Fibroblast of mammary gland (primary cell): Measurements from ENCODE around the gene UBE2S.

Experiments
- DNase-seq: peaks from one replicate; pipeline ENCODE4 v3.0.0-alpha.2; 2010; ENCODE audit warnings: low read depth
- H3K4me3 ChIP-seq: 2 replicates; pipeline ENCODE4 v1.5.1; 2011; ENCODE audit warnings: low read depth, mild to moderate bottlenecking, low read length, moderate library complexity; ENCODE audit not compliant: control insufficient read depth
- TF ChIP-seq, protein P1 (sequence below): conservative IDR thresholded peaks from 2 replicates; pipeline ENCODE4 v1.5.1; 2011; ENCODE audit warnings: low read depth, low read length, inconsistent platforms; ENCODE audit not compliant: control insufficient read depth, insufficient read depth

The UBE2S gene

DNA sequence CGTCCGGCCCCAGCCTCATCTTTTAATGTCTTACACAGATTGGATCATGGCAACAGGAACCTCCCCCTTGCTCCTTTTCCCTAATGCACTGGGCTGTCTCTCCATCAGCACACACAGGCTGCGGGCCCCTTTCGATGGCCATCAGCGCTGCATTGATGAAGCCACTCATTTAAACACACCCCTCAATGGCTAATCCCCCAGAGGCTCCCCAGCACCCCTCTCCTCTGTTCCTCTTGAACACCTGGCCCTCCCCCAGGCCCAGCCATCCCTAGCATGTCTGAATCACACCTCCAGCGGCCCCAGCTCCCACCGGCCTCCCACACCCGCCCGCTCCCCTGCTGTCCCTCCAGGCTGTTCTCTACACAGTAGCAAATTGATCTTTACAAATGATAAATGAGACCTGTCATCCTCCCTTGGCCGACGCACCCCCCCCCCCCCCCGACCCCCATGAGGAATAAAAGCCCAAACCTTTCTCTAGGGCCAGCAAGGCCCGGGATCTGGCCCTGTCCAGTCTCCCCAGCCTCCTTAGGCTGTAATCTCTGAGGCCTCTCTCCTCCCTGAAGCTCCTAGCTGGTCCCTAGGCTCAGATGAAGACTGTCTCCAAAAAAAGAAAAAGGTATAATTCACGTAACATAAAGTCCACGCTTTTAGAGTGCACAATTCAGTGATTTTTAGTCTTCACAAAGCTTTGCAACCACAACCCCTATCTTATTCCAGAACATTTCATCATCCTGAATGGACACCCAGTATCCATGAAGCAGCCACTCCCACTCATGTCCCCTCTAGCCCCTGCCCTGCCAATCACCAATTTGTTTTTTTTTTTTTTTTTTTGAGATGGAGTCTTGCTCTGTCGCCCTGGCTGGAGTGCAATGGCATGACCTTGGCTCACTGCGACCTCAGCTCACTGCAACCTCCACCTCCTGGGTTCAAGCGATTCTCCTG lies 14.5 kb downstream of the UBE2S start:
- DNase-seq: no peak
- H3K4me3 ChIP-seq: no peak overlapping the region
- TF ChIP-seq, protein P1, sequence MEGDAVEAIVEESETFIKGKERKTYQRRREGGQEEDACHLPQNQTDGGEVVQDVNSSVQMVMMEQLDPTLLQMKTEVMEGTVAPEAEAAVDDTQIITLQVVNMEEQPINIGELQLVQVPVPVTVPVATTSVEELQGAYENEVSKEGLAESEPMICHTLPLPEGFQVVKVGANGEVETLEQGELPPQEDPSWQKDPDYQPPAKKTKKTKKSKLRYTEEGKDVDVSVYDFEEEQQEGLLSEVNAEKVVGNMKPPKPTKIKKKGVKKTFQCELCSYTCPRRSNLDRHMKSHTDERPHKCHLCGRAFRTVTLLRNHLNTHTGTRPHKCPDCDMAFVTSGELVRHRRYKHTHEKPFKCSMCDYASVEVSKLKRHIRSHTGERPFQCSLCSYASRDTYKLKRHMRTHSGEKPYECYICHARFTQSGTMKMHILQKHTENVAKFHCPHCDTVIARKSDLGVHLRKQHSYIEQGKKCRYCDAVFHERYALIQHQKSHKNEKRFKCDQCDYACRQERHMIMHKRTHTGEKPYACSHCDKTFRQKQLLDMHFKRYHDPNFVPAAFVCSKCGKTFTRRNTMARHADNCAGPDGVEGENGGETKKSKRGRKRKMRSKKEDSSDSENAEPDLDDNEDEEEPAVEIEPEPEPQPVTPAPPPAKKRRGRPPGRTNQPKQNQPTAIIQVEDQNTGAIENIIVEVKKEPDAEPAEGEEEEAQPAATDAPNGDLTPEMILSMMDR: no peak

DNA sequence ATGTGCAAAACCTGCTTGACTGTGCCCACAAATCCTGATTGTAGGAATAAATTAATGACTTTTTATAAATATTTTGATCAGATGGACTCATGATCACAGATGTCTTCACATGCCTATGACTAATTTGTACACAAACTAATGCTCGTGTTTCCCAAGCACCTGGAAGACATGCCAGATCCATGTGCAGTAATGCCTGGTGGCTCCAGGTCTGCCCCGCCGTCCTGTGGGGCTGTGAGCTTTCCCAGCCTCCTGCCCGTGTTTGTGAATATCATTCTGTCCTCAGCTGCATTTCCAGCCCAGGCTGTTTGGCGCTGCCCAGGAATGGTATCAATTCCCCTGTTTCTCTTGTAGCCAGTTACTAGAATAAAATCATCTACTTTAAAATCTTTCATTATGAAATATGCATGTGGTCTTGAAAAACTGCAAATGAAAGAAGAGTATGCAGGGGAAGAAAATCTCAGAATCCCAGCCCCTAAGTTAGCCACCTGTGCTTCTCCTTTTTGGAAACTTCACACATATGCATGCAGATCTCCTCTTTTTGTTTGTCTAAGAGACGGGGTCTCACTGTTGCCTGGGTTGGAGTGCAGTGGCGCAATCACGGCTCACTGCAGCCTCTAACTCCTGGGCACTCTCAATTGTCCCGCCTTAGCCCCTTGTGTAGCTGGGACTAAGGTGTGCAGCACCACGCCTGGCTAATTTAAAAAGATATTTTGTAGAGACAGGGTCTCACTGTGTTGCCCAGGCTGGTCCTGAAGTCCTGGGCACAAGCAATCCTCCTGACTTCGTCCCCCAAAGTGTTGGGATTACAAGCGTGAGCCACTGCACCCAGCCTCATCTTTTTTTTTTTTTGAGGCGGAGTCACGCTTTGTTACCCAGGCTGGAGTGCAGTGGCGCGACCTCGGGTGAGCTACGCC lies 15.6 kb downstream of the UBE2S start:
- TF ChIP-seq, protein P1: no peak
- H3K4me3 ChIP-seq: no peak overlapping the region
- DNase-seq: peak; percentile 80

GRCh38 chr19:55391191-55391670 lies 16.4 kb downstream of the UBE2S start:
- TF ChIP-seq, protein P1: no peak
- peak; percentile 40 for DNase-seq
- H3K4me3 ChIP-seq: no peak overlapping the region

DNA sequence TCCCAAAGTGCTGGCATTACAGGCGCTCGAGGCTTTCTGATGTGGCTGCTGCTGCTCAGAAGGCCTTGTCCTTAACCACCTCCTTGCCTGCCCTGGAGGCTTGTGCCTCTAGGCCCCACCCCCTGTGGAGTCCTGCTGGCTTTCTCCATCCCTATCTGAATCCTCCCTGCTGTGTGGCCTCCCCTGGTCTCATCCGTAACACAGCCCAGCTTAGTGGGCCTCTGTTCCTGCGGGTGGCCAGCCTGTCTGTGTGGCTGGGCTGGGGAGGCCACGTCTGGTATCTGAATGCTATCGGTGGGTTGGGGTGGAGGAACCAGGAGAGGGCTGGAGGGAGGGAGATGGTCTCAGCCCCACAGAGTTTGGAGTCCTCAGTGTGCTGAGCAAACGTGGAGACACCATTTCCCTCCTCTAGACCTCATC lies 17.1 kb downstream of the UBE2S start:
- H3K4me3 ChIP-seq: no peak overlapping the region
- no peak for DNase-seq
- TF ChIP-seq, protein P1: no peak

DNA sequence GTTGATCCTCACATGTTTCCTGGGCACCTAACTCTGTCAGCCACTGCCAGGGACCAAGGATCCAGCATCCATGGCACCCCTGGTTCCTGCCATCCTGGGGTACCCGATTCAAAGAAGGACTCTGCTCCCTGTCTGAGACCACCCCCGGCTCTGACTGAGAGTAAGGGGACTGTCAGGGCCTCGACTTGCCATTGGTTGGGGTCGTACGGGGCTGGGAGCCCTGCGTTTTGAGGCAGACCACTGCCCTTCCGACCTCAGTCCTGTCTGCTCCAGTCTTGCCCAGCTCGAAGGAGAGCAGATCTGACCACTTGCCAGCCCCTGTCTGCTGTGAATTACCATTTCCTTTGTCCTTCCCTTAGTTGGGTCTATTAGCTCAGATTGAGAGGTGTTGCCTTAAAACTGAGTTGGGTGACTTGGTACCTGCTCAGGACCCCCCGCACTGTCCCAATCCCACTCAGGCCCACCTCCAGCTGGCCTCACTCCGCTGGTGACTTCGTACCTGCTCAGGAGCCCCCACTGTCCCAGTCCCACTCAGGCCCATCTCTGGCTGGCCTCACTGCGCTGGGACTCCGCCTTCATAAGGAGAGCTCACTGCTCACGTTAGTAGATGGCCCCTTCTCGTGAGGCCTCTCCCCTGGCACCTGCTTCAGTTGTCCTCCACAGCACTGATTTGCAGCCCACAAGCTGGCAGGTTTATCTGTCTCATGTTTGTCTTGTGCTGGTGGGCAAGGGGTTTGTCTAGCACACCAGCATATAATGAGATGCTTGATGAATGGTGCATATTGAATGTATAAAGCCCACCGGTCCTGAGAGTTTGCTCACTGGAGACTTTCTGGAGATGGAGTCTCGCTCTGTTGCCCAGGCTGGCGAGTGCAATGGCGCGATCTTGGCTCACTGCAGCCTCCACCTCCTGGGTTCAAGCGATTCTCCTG lies 17.9 kb downstream of the UBE2S start:
- no peak overlapping the region for H3K4me3 ChIP-seq
- no peak for DNase-seq
- TF ChIP-seq, protein P1: no peak
